ENCODE results near the gene ACER2.

DNA sequence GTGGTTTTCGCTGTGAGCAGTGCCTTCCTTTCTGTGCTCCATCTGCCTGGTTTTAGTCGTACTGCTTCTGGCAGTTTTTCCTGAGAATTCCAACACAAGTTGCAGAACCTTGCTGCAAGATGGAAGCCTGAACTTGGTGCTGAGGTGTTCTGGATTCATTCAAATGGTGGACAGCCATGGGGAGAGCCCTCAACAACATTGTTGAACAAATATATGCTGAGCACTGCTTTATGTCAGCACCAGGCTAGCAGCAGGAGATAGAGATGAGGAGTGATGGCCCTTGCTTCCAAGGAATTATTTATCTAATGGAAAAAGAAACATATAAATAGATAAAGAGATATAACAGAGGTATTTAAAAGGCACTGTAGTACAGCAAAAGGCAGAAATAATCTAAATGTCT lies 21.5 kb upstream of the ACER2 start:
- no peak for TF ChIP-seq EZH2phosphoT487 (IDR thresholded peaks at IDR 0.05; ENCODE audit: borderline replicate concordance, low read length)
- TF ChIP-seq, protein P1, sequence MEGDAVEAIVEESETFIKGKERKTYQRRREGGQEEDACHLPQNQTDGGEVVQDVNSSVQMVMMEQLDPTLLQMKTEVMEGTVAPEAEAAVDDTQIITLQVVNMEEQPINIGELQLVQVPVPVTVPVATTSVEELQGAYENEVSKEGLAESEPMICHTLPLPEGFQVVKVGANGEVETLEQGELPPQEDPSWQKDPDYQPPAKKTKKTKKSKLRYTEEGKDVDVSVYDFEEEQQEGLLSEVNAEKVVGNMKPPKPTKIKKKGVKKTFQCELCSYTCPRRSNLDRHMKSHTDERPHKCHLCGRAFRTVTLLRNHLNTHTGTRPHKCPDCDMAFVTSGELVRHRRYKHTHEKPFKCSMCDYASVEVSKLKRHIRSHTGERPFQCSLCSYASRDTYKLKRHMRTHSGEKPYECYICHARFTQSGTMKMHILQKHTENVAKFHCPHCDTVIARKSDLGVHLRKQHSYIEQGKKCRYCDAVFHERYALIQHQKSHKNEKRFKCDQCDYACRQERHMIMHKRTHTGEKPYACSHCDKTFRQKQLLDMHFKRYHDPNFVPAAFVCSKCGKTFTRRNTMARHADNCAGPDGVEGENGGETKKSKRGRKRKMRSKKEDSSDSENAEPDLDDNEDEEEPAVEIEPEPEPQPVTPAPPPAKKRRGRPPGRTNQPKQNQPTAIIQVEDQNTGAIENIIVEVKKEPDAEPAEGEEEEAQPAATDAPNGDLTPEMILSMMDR (IDR thresholded peaks at IDR 0.05; ENCODE audit: low read depth, low read length, poor library complexity, severe bottlenecking), result no peak

All from DOHH2 (cell line).